GM18505 (cell line): Measurements from ENCODE around the gene PHF10.
"Not testable (repeated sequence)": the region's sequence is repeated elsewhere in the genome, so short reads cannot be mapped to it uniquely, and the experiment has no call there.

Source experiments
- ATAC-seq: cut with Tn5 transposase; IDR thresholded peaks from one replicate; pipeline ENCODE4 v1.9.1; 2021; ENCODE audit not compliant: unreplicated experiment
- POLR2A ChIP-seq: IDR thresholded peaks from 4 replicates; pipeline ENCODE4 v1.6.1; 2011; ENCODE audit warnings: borderline replicate concordance; ENCODE audit not compliant: insufficient read depth, insufficient read length; ENCODE audit errors: extremely low read depth

PHF10 gene

DNA sequence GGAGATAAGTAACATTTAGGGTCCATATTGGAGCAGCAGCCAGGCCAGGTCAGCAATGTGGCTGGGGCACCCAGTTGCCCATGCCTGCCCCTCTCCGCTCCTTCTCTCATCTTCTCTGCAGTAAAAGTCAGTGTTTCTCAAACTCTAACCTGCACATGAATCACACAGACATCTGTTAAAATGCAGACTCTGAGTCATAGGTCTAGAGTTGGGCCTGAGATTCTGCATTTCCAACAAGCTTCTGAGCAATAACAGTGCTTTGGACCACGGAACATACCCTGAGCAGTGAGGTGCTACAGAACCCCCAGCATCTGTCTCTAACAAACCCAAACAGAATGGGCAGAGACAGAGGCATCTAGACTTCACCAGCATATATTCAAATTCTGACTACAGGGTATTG, 10.1 kb downstream of the PHF10 start:
- no peak for ATAC-seq
- TF ChIP-seq POLR2A, result no peak

- TF ChIP-seq POLR2A, result no peak
- ATAC-seq, result no peak
These were observed 14.3 kb downstream of the PHF10 start for GRCh38 chr6:169710009-169710408.

GRCh38 chr6:169709293-169709692, 15.0 kb downstream of the PHF10 start:
- no peak for TF ChIP-seq POLR2A
- no peak for ATAC-seq

GRCh38 chr6:169707772-169708171, 16.5 kb downstream of the PHF10 start:
- no peak for ATAC-seq
- TF ChIP-seq POLR2A, result no peak

DNA sequence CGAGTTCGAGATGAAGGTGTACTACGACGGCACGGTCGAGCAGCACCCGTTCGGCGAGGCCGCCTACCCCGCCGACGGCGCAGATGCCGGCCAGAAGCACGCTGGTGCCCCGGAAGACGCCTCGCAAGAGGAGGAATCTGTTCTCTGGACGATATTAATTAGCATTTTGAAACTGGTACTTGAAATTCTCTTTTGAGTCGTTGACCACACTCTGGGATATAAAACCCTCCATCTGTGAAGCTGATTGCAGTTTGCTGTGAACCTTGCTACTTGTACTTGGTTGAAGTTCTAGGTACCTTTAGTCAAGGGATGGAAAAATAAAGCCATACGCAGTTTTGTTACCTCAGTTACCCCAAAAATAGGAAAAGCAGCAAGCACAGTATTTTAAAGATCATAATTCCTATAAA, 21.5 kb downstream of the PHF10 start:
- peak; percentile 15 for ATAC-seq
- TF ChIP-seq POLR2A, result peak; percentile 26

- peak; percentile 94 for ATAC-seq
- peak; percentile 79 for TF ChIP-seq POLR2A
These were observed 22.1 kb downstream of the PHF10 start, which contains the start of the genes C6orf120 and WDR27 for GRCh38 chr6:169701954-169702839. C6orf120 (plus strand) TSS chr6:169702126; CDS start chr6:169702460, 334 bp downstream. WDR27 (minus strand) TSS chr6:169702029; CDS start chr6:169689005, 13,024 bp downstream.

GRCh38 chr6:169701311-169701953, 22.9 kb downstream of the PHF10 start:
- no peak for TF ChIP-seq POLR2A
- peak; percentile 13 for ATAC-seq

GRCh38 chr6:169700296-169700695, 24.0 kb downstream of the PHF10 start:
- no peak for TF ChIP-seq POLR2A
- no peak for ATAC-seq

- not testable (repeated sequence) for ATAC-seq
These were observed 27.2 kb downstream of the PHF10 start for GRCh38 chr6:169697115-169697514.

DNA sequence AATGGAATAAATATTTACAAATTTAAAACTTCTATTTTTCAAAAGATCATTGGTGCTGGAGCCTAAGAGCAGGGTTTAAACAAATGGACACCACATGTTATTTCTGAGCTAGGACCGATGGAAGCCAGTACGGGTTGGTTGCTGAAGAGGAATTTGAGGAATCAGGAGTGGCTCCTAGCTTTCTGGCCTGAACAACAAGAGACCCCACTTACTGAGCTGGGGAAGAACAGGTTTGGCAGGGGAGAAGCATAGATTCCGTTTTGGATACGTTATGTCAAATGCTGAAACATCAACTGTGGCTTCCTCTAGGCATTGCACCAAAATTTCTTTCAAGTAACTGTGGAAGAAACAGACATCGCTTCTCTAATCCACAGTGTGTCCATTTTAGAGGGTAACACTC, 29.2 kb downstream of the PHF10 start:
- no peak for TF ChIP-seq POLR2A
- ATAC-seq, result no peak

GRCh38 chr6:169692516-169692915, 31.8 kb downstream of the PHF10 start:
- no peak for TF ChIP-seq POLR2A
- ATAC-seq, result no peak

DNA sequence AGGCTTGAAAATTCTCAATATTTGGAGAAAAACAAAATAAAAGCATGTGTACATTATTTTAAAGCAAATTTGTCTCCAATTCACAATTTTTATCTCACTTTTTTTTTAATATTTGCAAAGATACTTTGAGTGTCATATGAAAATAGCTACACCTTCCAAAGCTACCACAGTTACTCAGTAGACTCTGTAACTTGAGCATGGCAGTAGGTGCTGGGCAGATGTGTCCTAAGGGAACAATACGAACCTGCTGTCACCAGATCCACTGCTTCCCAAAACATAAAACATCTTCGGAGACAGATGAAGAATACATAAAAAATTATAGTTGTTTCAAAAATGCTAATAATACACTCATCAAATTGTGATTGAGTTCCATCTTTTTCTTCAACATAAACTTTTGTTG, 33.0 kb downstream of the PHF10 start:
- ATAC-seq, result no peak
- no peak for TF ChIP-seq POLR2A

- ATAC-seq, result no peak
These were observed 35.0 kb downstream of the PHF10 start for GRCh38 chr6:169689287-169689686.

GRCh38 chr6:169685860-169686259, 38.4 kb downstream of the PHF10 start:
- ATAC-seq, result no peak

More at GRCh38 chr6:169689287-169689686, 35.0 kb downstream of the PHF10 start:
- TF ChIP-seq POLR2A, result no peak

More at GRCh38 chr6:169685860-169686259, 38.4 kb downstream of the PHF10 start:
- no peak for TF ChIP-seq POLR2A
